Activated naive CD4-positive, alpha-beta T cell treated with anti-CD3 and anti-CD28 coated beads, Interleukin-2, amount 50 U/mL, for 72 hours (primary cell): Measurements from ENCODE around the gene TUBB1. TPM values are rescaled to one million over a fixed set of nuclear protein-coding genes. Genes with fewer than 3 reads are reported as not detected.
A peak's percentile ranks its signal among the peaks of the same experiment; 100 is the strongest.
"Not testable (repeated sequence)": the region's sequence is repeated elsewhere in the genome, so short reads cannot be mapped to it uniquely, and the experiment has no call there.

Experiments
- ATAC-seq, 2 donors: fragments of 150-1000 bp; cut with Tn5 transposase; 2 replicates each; pipeline ENCODE4 v1.10.0; 2021; ENCODE audit warnings: mild to moderate bottlenecking in 2 of 2, moderate library complexity in 2 of 2
- DNase-seq, 2 donors: peaks; one replicate each; pipeline ENCODE4 v3.0.0; 2021 to 2022; ENCODE audit warnings: low spot score in 2 of 2
- H3K27ac Mint-ChIP-seq, 2 donors: one replicate each; pipeline ENCODE4 v1.8.0; 2022; ENCODE audit warnings: mild to moderate bottlenecking in 2 of 2, mixed read lengths in 2 of 2
- H3K36me3 Mint-ChIP-seq, 2 donors: one replicate each; pipeline ENCODE4 v1.8.0; 2022; ENCODE audit warnings: mixed read lengths in 2 of 2
- H3K9me3 Mint-ChIP-seq, 2 donors: one replicate each; pipeline ENCODE4 v1.8.0; 2022; ENCODE audit warnings: mixed read lengths in 2 of 2
- total RNA-seq, 2 donors: library from RNA; stranded (reverse); gene quantifications; one replicate each; pipeline ENCODE4 v1.2.3, GENCODE V29; 2022

The TUBB1 gene
- total RNA-seq, 2 donors from 2014 or later, result 0.09 TPM; not detected in 1

- DNase-seq (peak in 1 of 2 donors; percentile 37), ATAC-seq (no peak)
- Mint-ChIP-seq H3K27ac (no peak overlapping the region), H3K9me3 (no peaks in the 10 kb centered on the region), H3K36me3 (no peaks in the 10 kb centered on the region)
Measured at GRCh38 chr20:59010995-59011873, 8.0 kb upstream of the TUBB1 start.

- not testable (repeated sequence) for H3K9me3 Mint-ChIP-seq, ATAC-seq, DNase-seq, H3K27ac Mint-ChIP-seq, H3K36me3 Mint-ChIP-seq
Measured at GRCh38 chr20:59011874-59012157, 7.4 kb upstream of the TUBB1 start.

- H3K27ac Mint-ChIP-seq, result peak overlapping the region in 1 of 2 donors; percentile 58
- H3K36me3 Mint-ChIP-seq, result no peaks in the 10 kb centered on the region
- no peak for ATAC-seq
- H3K9me3 Mint-ChIP-seq, result no peaks in the 10 kb centered on the region
- peak in 1 of 2 donors; percentile 44 for DNase-seq
Measured at GRCh38 chr20:59013031-59013951, 5.9 kb upstream of the TUBB1 start.

GRCh38 chr20:59013959-59014608 lies 5.1 kb upstream of the TUBB1 start:
- H3K9me3 Mint-ChIP-seq, result no peaks in the 10 kb centered on the region
- peak overlapping the region in 1 of 2 donors; percentile 17 for H3K27ac Mint-ChIP-seq
- DNase-seq, result peak in 1 of 2 donors; percentile 45
- H3K36me3 Mint-ChIP-seq, result no peaks in the 10 kb centered on the region
- ATAC-seq, result peak; percentile 39 to 46

GRCh38 chr20:59014680-59015389 lies 4.4 kb upstream of the TUBB1 start:
- no peak for ATAC-seq
- Mint-ChIP-seq H3K9me3 (no peaks in the 10 kb centered on the region), H3K36me3 (no peaks in the 10 kb centered on the region), H3K27ac (peak overlapping the region in 1 of 2 donors; percentile 17)
- DNase-seq, result peak in 1 of 2 donors; percentile 47

- Mint-ChIP-seq H3K27ac (no peak overlapping the region), H3K36me3 (no peaks in the 10 kb centered on the region), H3K9me3 (no peaks in the 10 kb centered on the region)
- no peak for ATAC-seq
- DNase-seq, result no peak
Measured at GRCh38 chr20:59015411-59015810, 3.8 kb upstream of the TUBB1 start.

- H3K27ac Mint-ChIP-seq, result peak overlapping the region; percentile 66 to 80
- H3K36me3 Mint-ChIP-seq, result no peaks in the 10 kb centered on the region
- no peak for ATAC-seq
- no peak for DNase-seq
- no peaks in the 10 kb centered on the region for H3K9me3 Mint-ChIP-seq
Measured at GRCh38 chr20:59015812-59016711, 3.2 kb upstream of the TUBB1 start.

GRCh38 chr20:59016795-59017492 lies 2.3 kb upstream of the TUBB1 start:
- Mint-ChIP-seq H3K9me3 (no peaks in the 10 kb centered on the region), H3K36me3 (no peaks in the 10 kb centered on the region), H3K27ac (peak overlapping the region in 1 of 2 donors; percentile 80)
- no peak for DNase-seq
- peak; percentile 36 to 66 for ATAC-seq

- H3K9me3 Mint-ChIP-seq, result no peaks in the 10 kb centered on the region
- H3K27ac Mint-ChIP-seq, result peak overlapping the region in 1 of 2 donors; percentile 80
- no peaks in the 10 kb centered on the region for H3K36me3 Mint-ChIP-seq
- ATAC-seq, result peak in 1 of 2 donors; percentile 26
- DNase-seq, result no peak
Measured at GRCh38 chr20:59017493-59018231, 1.6 kb upstream of the TUBB1 start.

- Mint-ChIP-seq H3K9me3 (no peaks in the 10 kb centered on the region), H3K27ac (peak overlapping the region; percentile 40 to 82), H3K36me3 (no peaks in the 10 kb centered on the region)
- DNase-seq (no peak), ATAC-seq (no peak)
Measured at GRCh38 chr20:59018817-59019216, 412 bp upstream of the TUBB1 start.

GRCh38 chr20:59020938-59021551 lies 1.8 kb downstream of the TUBB1 start:
- ATAC-seq, result peak in 1 of 2 donors; percentile 28
- no peaks in the 10 kb centered on the region for H3K9me3 Mint-ChIP-seq
- H3K36me3 Mint-ChIP-seq, result peaks cover 7% of the 10 kb centered on the region in 2 donors
- DNase-seq, result no peak
- no peak overlapping the region for H3K27ac Mint-ChIP-seq

- H3K27ac Mint-ChIP-seq, result no peak overlapping the region
- DNase-seq (no peak), ATAC-seq (no peak)
- peaks cover 19% of the 10 kb centered on the region in 2 donors for H3K36me3 Mint-ChIP-seq
- no peaks in the 10 kb centered on the region for H3K9me3 Mint-ChIP-seq
Measured at GRCh38 chr20:59022754-59023153, 3.5 kb downstream of the TUBB1 start.

GRCh38 chr20:59023616-59024015 lies 4.4 kb downstream of the TUBB1 start:
- ATAC-seq (no peak), DNase-seq (no peak)
- Mint-ChIP-seq H3K36me3 (peaks cover 21 to 25% of the 10 kb centered on the region in 2 donors), H3K27ac (no peak overlapping the region), H3K9me3 (no peaks in the 10 kb centered on the region)

GRCh38 chr20:59024111-59024530 lies 4.9 kb downstream of the TUBB1 start:
- peak overlapping the region in 1 of 2 donors; percentile 86 for H3K27ac Mint-ChIP-seq
- peaks cover 21 to 26% of the 10 kb centered on the region in 2 donors for H3K36me3 Mint-ChIP-seq
- no peak for DNase-seq
- H3K9me3 Mint-ChIP-seq, result no peaks in the 10 kb centered on the region
- ATAC-seq, result no peak
